Astrocyte of the spinal cord (primary cell): ENCODE data around the gene WFS1.

Experiments used
- DNase-seq: peaks from one replicate; pipeline ENCODE4 v3.0.0; 2011; ENCODE audit warnings: low read depth, low spot score
- H3K4me3 ChIP-seq: 2 replicates; pipeline ENCODE4 v1.5.1; 2011; ENCODE audit warnings: low read depth, mild to moderate bottlenecking, low read length, moderate library complexity
- CTCF ChIP-seq: IDR thresholded peaks from 2 replicates; pipeline ENCODE4 v1.5.1; 2012; ENCODE audit warnings: low read depth, mild to moderate bottlenecking, low read length, inconsistent platforms
- in situ Hi-C: cut with HindIII; loops from 2 replicates; pipeline ENCODE4 v1.10.0; 2017; ENCODE audit warnings: low sequenced_read_pairs

The WFS1 gene

GRCh38 chr4:6298035-6298434 is 28.4 kb downstream of the WFS1 start:
- TF ChIP-seq CTCF, result no peak
- DNase-seq, result no peak
- in situ Hi-C loops, result no loop called here
- H3K4me3 ChIP-seq, result no peak overlapping the region

DNA sequence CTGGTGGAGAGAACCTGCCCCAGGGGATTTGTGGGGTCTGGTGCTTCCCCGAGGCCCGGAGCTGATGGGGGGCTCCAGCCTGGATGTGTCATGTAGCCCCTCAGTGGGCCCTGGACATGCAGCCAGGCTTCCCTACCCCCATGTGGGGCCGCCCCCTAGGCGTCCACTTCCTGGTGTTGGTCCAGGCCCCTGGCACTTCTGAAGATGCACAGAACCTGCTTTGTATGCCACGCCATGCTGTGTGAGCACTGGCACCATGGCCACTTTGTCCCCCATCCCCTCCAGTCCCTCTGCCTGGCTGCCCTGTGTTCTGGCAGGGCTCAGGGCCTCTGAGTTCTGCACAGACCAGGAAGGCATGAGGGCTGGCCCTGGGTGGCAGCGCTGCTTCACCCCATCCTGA is 29.2 kb downstream of the WFS1 start:
- no peak overlapping the region for H3K4me3 ChIP-seq
- TF ChIP-seq CTCF, result no peak
- DNase-seq, result no peak
- in situ Hi-C loops, result no loop called here

GRCh38 chr4:6299875-6300274 is 30.2 kb downstream of the WFS1 start:
- in situ Hi-C loops, result no loop called here
- DNase-seq, result no peak
- H3K4me3 ChIP-seq, result no peak overlapping the region
- TF ChIP-seq CTCF, result no peak

DNA sequence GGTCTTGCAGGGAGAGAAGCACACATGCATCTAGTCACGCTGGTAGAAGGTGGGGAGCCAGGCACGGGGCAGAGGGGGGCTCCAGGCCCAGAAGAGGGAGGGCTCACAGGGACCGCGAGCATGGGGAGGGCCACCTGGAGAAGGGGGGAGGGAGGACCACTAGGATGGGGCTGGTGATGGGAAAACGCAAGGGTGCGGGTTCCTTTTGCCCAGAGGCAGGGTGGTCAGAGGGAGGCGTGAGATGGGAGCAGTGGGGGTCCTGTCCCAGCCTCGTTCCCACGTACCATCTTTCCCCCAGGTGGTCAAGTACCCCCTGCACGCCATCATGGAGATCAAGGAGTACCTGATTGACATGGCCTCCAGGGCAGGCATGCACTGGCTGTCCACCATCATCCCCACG is 30.7 kb downstream of the WFS1 start:
- in situ Hi-C loops, result no loop called here
- no peak for TF ChIP-seq CTCF
- DNase-seq, result no peak
- H3K4me3 ChIP-seq, result no peak overlapping the region

- H3K4me3 ChIP-seq, result no peak overlapping the region
- no peak for DNase-seq
- TF ChIP-seq CTCF, result no peak
- in situ Hi-C loops, result no loop called here
These were observed 31.5 kb downstream of the WFS1 start for GRCh38 chr4:6301051-6301731.

GRCh38 chr4:6301732-6302442 is 32.2 kb downstream of the WFS1 start:
- no peak overlapping the region for H3K4me3 ChIP-seq
- DNase-seq, result no peak
- in situ Hi-C loops, result no loop called here
- TF ChIP-seq CTCF, result no peak
